HepG2 (cell line): ENCODE data around the gene DDX50. TPM values are rescaled to one million over a fixed set of nuclear protein-coding genes. Genes with fewer than 3 reads are reported as not detected.

Source experiments
- ATAC-seq: fragments of 200-7000 bp; cut with Tn5 transposase; 3 replicates; pipeline ENCODE4 v1.9.1; 2020; ENCODE audit warnings: mild to moderate bottlenecking, moderate library complexity
- BruUV-seq: library from RNA; stranded (reverse); fragments of 400-500 nt; replicated peaks from 2 replicates; lab custom pipeline; 2021; lab: Mats Ljungman, UMichigan
- CTCF ChIA-PET: fragments of 300-600 bp; formaldehyde crosslinking; extraction: SDS; loops from one replicate; lab custom pipeline; 2021; ENCODE audit warnings: low total read pairs, inconsistent platforms, low intra/inter-chr PET ratio; lab: Yijun Ruan, JAX
- POLR2A ChIA-PET: fragments of 350-600 bp; sonication (Branson Sonifier 250); formaldehyde crosslinking; loops from one replicate; lab custom pipeline; 2020; ENCODE audit warnings: antibody characterized with exemption, inconsistent platforms; lab: Yijun Ruan, JAX
- DNase-seq: peaks from one replicate; pipeline ENCODE4 v3.0.0-alpha.2; 2015; ENCODE audit warnings: low spot score
- FAIRE-seq: peaks from 3 replicates; lab custom pipeline; 2011; peaks lifted over from hg19 to GRCh38; lab: Jason Lieb, UNC
- H2AFZ ChIP-seq: one replicate; pipeline ENCODE4 v1.6.1; 2011; ENCODE audit warnings: low read length, inconsistent platforms
- H3K27ac ChIP-seq: fragments of 300-600 bp; 3 replicates; pipeline ENCODE4 v1.8.0; 2011; ENCODE audit warnings: mixed run types, mild to moderate bottlenecking, mixed read lengths, low read length, inconsistent platforms; ENCODE audit not compliant: insufficient read depth; ENCODE audit errors: extremely low read length
- H3K27me3 ChIP-seq, 2 experiments: fragments of 200-600 bp in 1 of 2; 2 replicates in 1 of 2; 3 replicates in 1 of 2; pipeline versions ENCODE4 v1.6.0 to v1.8.0; 2011; ENCODE audit warnings: low read length in 2 of 2, mild to moderate bottlenecking in 2 of 2, moderate library complexity in 2 of 2, inconsistent platforms in 1 of 2; ENCODE audit not compliant: insufficient read depth in 2 of 2, control insufficient read depth in 1 of 2
- H3K36me3 ChIP-seq, 2 experiments: fragments of 200-600 bp in 1 of 2; replicated peaks in 1 of 2; 2 replicates in 1 of 2; 3 replicates in 1 of 2; pipeline versions ENCODE4 v1.5.1 to v1.8.0; 2011; ENCODE audit warnings: low read length in 2 of 2, inconsistent platforms in 1 of 2; ENCODE audit not compliant: insufficient read depth in 2 of 2, control insufficient read depth in 1 of 2
- H3K4me1 ChIP-seq: 2 replicates; pipeline ENCODE4 v1.5.1; 2012; ENCODE audit warnings: low read length, inconsistent platforms; ENCODE audit not compliant: insufficient read depth
- H3K4me2 ChIP-seq: 2 replicates; pipeline ENCODE4 v1.6.0; 2011; ENCODE audit warnings: low read depth, low read length, inconsistent platforms
- H3K4me3 ChIP-seq, 3 experiments: fragments of 200-600 bp in 1 of 3; sonication (generic), shearing (Covaris generic) in 1 of 3; replicated peaks in 1 of 3; 2 replicates each; pipeline ENCODE4 v1.5.1; 2011 to 2016; ENCODE audit warnings: low read length in 3 of 3, inconsistent platforms in 2 of 3, low read depth in 2 of 3, mild to moderate bottlenecking in 2 of 3, control low read depth in 1 of 3, mixed read lengths in 1 of 3; ENCODE audit not compliant: insufficient read depth in 1 of 3
- H3K79me2 ChIP-seq: one replicate; pipeline ENCODE4 v1.6.1; 2011; ENCODE audit warnings: low read length, inconsistent platforms; ENCODE audit not compliant: insufficient read depth
- H3K9ac ChIP-seq: 2 replicates; pipeline ENCODE4 v1.6.0; 2011; ENCODE audit warnings: mild to moderate bottlenecking, low read depth, low read length, inconsistent platforms; ENCODE audit not compliant: insufficient read depth
- H3K9me3 ChIP-seq: 2 replicates; pipeline ENCODE4 v1.5.1; 2012; ENCODE audit warnings: mild to moderate bottlenecking, low read length
- H4K20me1 ChIP-seq: 2 replicates; pipeline ENCODE4 v1.6.0; 2011; ENCODE audit warnings: inconsistent platforms, mild to moderate bottlenecking, low read length, moderate library complexity; ENCODE audit not compliant: insufficient read depth
- IKZF4 ChIP-seq: sonication (generic); formaldehyde crosslinking; IDR thresholded peaks from 2 replicates; pipeline ENCODE4 v1.5.1; 2020; ENCODE audit warnings: borderline replicate concordance, mild to moderate bottlenecking, low read depth, missing genetic modification reagents; ENCODE audit errors: not compliant biosample characterization
- MAFF ChIP-seq: IDR thresholded peaks from 2 replicates; pipeline ENCODE4 v1.6.1; 2011; ENCODE audit warnings: low read depth, low read length, improper control_type of control experiment
- NFRKB ChIP-seq: fragments of 450-650 bp; IDR thresholded peaks from 2 replicates; pipeline ENCODE4 v1.6.1; 2017
- TAF15 ChIP-seq: fragments of 200-400 bp; formaldehyde crosslinking; IDR thresholded peaks from one replicate; pipeline ENCODE4 v1.6.1; 2018; ENCODE audit warnings: mild to moderate bottlenecking, low read depth, low read length; ENCODE audit not compliant: poor library complexity, severe bottlenecking
- ZNF570 ChIP-seq: sonication (generic); formaldehyde crosslinking; IDR thresholded peaks from 2 replicates; pipeline ENCODE4 v1.4.0; 2020; ENCODE audit warnings: mild to moderate bottlenecking, missing genetic modification reagents, borderline replicate concordance
- ZNF577 ChIP-seq: sonication (generic); formaldehyde crosslinking; IDR thresholded peaks from 2 replicates; pipeline ENCODE4 v1.4.0; 2020; ENCODE audit warnings: mild to moderate bottlenecking, low read depth, missing genetic modification reagents, borderline replicate concordance
- whole genome bisulfite sequencing: methylation state at CpG from one replicate; pipeline ENCODE4 v1.1.6; 2017; ENCODE audit warnings: low lambda C conversion rate; 5-methylcytosine and 5-hydroxymethylcytosine counted together
- in situ Hi-C: cut with HindIII; loops from 2 replicates; pipeline ENCODE4 v1.10.0; 2017; ENCODE audit warnings: low pct_unique_long_range_greater_than_20kb; ENCODE audit not compliant: extremely low pct_ligation_motif_present
- intact Hi-C: fragments of 100-400 bp; cut with micrococcal nuclease; formaldehyde crosslinking; loops from one replicate; pipeline ENCODE4 v1.10.0; 2022; ENCODE audit not compliant: unreplicated experiment
- polyA plus RNA-seq, 8 experiments: library from polyadenylated mRNA; depleted of rRNA in 3 of 8; stranded (reverse) in 7 of 8; unstranded in 1 of 8; fragments of >200 nt; fragmentation: Illumina TruSeq in 4 of 8; extraction: Trizol in 4 of 8; gene quantifications; 2 replicates each; pipeline versions ENCODE4 v1.2.1 to v1.2.3, GENCODE V29; 2011 to 2016; ENCODE audit warnings: low read depth in 4 of 8, missing spikeins in 1 of 8, mixed read lengths in 1 of 8; ENCODE audit not compliant: insufficient read depth in 1 of 8
- total RNA-seq, 5 experiments: library from RNA; depleted of rRNA; stranded (reverse); fragments of >200 nt; fragmentation: Illumina TruSeq; extraction: Trizol; gene quantifications; 2 replicates each; pipeline ENCODE4 v1.2.3, GENCODE V29; 2016; ENCODE audit warnings: low read depth in 1 of 5
- TF ChIP-seq, protein P1 (sequence below): sonication (generic); formaldehyde crosslinking; IDR thresholded peaks from 2 replicates; pipeline ENCODE4 v1.8.0; 2022; ENCODE audit warnings: mild to moderate bottlenecking, missing genetic modification reagents
- TF ChIP-seq, protein P2 (sequence below): sonication (generic); formaldehyde crosslinking; IDR thresholded peaks from 2 replicates; pipeline ENCODE4 v1.9.0; 2021; ENCODE audit warnings: missing genetic modification reagents, borderline replicate concordance

Gene DDX50
- total and polyA plus RNA-seq, 2 of the 13 experiments (the other 11 are each of a cell fraction or from before 2014, with no cell fraction given) = 19.0 to 38.2 TPM

DNA sequence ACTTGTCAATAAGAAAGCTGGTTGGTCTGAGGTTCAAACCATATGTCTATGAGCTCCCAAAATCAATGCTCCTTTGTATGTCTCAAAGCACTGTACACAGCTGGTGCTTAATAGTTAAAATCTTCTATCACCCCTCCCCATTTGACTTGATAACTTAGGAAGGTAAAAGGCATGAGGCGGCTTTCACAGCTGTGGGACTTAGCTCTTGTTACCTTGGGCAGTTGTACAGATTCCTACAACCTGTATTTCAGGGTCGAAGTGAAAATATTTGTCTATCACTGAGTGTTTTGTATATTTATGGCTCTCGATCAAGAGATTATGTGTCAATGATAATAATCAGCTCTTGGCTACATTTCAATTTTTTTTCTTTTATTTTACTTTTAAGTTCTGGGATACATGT, 86.5 kb downstream of the DDX50 start:
- Histone ChIP-seq H3K27ac (no peak overlapping the region), H3K4me1 (peaks cover 32% of the 10 kb centered on the region), H3K4me3 (no peak overlapping the region), H3K9ac (no peak overlapping the region), H4K20me1 (no peaks in the 10 kb centered on the region), H3K27me3 (no peaks in the 10 kb centered on the region; a peak in 1 of 5 replicates), H3K79me2 (peaks cover 26% of the 10 kb centered on the region), H3K9me3 (no peaks in the 10 kb centered on the region), H3K36me3 (peaks cover 9 to 20% of the 10 kb centered on the region in 2 experiments), H2AFZ (no peak overlapping the region), H3K4me2 (peak overlapping the region; percentile 87; the same call in 1 of the 2 replicates)
- no peak for FAIRE-seq
- TF ChIP-seq ZNF570 (CRISPR knock-in tag) = no peak
- no peak for TF ChIP-seq IKZF4 (CRISPR knock-in tag)
- no peak for TF ChIP-seq ZNF577
- TF ChIP-seq, protein P1, sequence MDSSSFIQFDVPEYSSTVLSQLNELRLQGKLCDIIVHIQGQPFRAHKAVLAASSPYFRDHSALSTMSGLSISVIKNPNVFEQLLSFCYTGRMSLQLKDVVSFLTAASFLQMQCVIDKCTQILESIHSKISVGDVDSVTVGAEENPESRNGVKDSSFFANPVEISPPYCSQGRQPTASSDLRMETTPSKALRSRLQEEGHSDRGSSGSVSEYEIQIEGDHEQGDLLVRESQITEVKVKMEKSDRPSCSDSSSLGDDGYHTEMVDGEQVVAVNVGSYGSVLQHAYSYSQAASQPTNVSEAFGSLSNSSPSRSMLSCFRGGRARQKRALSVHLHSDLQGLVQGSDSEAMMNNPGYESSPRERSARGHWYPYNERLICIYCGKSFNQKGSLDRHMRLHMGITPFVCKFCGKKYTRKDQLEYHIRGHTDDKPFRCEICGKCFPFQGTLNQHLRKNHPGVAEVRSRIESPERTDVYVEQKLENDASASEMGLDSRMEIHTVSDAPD (CRISPR knock-in tag) = no peak
- no peak for TF ChIP-seq TAF15
- TF ChIP-seq NFRKB = no peak
- no peak for TF ChIP-seq MAFF
- TF ChIP-seq, protein P2, sequence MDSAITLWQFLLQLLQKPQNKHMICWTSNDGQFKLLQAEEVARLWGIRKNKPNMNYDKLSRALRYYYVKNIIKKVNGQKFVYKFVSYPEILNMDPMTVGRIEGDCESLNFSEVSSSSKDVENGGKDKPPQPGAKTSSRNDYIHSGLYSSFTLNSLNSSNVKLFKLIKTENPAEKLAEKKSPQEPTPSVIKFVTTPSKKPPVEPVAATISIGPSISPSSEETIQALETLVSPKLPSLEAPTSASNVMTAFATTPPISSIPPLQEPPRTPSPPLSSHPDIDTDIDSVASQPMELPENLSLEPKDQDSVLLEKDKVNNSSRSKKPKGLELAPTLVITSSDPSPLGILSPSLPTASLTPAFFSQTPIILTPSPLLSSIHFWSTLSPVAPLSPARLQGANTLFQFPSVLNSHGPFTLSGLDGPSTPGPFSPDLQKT (CRISPR knock-in tag) = no peak
- ChIA-PET CTCF (no interaction called here), POLR2A (interaction anchor here (1.7 kb wide), 1 partner anchor 31 kb away, joined by 3 read pairs; the partner anchor contains the start of gene DDX21)
- in situ Hi-C loops = no loop called here
- 89% methylated on average over 3 of the region's 3 CpGs for WGBS
- no TSS peak for BruUV-seq
- no peak for ATAC-seq
- DNase-seq = no peak
- intact Hi-C loops = loop anchor here (5.0 kb wide), 1 partner anchor 190 kb away; no protein-coding TSS in a partner anchor
